Gastrocnemius medialis (tissue), 4 donors: ENCODE data around the gene PPARG. TPM values are rescaled to one million over a fixed set of nuclear protein-coding genes. Genes with fewer than 3 reads are reported as not detected.

Source experiments
- ATAC-seq, 2 donors: fragments of 150-250 bp; one replicate each; pipeline ENCODE4 v1.9.1; 2016
- DNase-seq, 2 donors: peaks; one replicate each; pipeline ENCODE4 v3.0.0-alpha.2; 2019
- H3K27ac ChIP-seq, 4 donors: fragments of 200-600 bp; sonication (generic); 1 replicate in 1 of 4; 2 replicates in 3 of 4; pipeline ENCODE4 v1.5.1; 2016 to 2018; ENCODE audit warnings: mild to moderate bottlenecking in 2 of 4, moderate library complexity in 1 of 4
- H3K27me3 ChIP-seq, 3 donors: fragments of 200-600 bp; sonication (generic) in 2 of 3; 1 replicate in 1 of 3; 2 replicates in 2 of 3; pipeline versions ENCODE4 v1.5.1 to v1.6.0; 2016 to 2019; ENCODE audit warnings: mild to moderate bottlenecking in 1 of 3, moderate library complexity in 1 of 3
- H3K36me3 ChIP-seq, 2 donors: fragments of 200-600 bp; sonication (generic) in 1 of 2; one replicate each; pipeline ENCODE4 v1.5.1; 2017 to 2018
- H3K4me1 ChIP-seq, 2 donors: fragments of 200-600 bp; sonication (generic) in 1 of 2; one replicate each; pipeline ENCODE4 v1.5.1; 2016 to 2017; ENCODE audit warnings: mild to moderate bottlenecking in 2 of 2
- H3K4me3 ChIP-seq, 4 donors: fragments of 200-600 bp; sonication (generic) in 3 of 4; 1 replicate in 1 of 4; 2 replicates in 3 of 4; pipeline ENCODE4 v1.5.1; 2016 to 2019; ENCODE audit warnings: mild to moderate bottlenecking in 2 of 4
- H3K9me3 ChIP-seq, 3 donors: fragments of 200-600 bp; sonication (generic) in 2 of 3; 1 replicate in 1 of 3; 2 replicates in 2 of 3; pipeline ENCODE4 v1.5.1; 2016 to 2019
- POLR2A ChIP-seq, 2 donors: fragments of 450-650 bp; IDR thresholded peaks; one replicate each; pipeline ENCODE4 v1.6.1; 2017; ENCODE audit warnings: antibody characterized with exemption in 2 of 2, mild to moderate bottlenecking in 2 of 2, moderate library complexity in 2 of 2
- in situ Hi-C, 4 donors: fragments of 200-750 bp; cut with MboI; loops; one replicate each; pipeline versions ENCODE4 v1.15.0 to v1.8.0; 2017; ENCODE audit warnings: low sequenced_read_pairs in 4 of 4
- intact Hi-C: fragments of 100-400 bp; cut with DNase I; formaldehyde crosslinking; loops from one replicate; pipeline ENCODE4 v1.15.1; 2023; ENCODE audit warnings: low total_unique reads
- total RNA-seq, 4 donors: library from RNA; depleted of rRNA; stranded (reverse); fragments of >200 nt; gene quantifications; one replicate each; pipeline versions ENCODE4 v1.1.0 to v1.2.3, GENCODE V29; 2016
- TF ChIP-seq, protein P1 (sequence below), 5 experiments: fragments of 450-650 bp in 3 of 5; fragments of 200-600 bp in 2 of 5; sonication (generic) in 2 of 5; IDR thresholded peaks in 4 of 5; conservative IDR thresholded peaks in 1 of 5; 1 replicate in 4 of 5; 2 replicates in 1 of 5; pipeline ENCODE4 v1.5.1; 2016 to 2019; ENCODE audit warnings: antibody characterized with exemption in 5 of 5, mild to moderate bottlenecking in 3 of 5, moderate library complexity in 3 of 5

Gene PPARG
- total RNA-seq, 4 donors from 2014 or later, result 4.9 to 10.6 (median 8.5) TPM

DNA sequence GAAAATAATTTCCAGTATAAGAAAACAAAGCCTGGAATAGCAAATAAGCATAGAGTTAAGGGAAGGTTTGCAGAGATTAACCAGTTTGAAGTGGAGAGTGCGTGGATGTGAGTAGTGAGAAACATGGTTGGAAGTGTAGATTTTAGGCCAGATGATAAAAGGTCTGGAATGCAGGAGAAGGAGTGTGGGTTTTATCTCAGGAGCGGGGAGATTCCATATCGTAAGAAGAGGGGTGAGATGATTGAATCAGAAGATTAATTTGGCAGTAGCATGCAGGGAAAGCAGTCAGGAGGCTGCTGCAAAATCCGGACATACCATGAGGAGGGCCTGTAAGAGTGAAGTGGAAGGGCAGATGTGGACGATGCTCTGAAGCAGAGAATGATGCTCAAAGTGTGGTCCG lies 13.7 kb downstream of the PPARG start:
- no peak overlapping the region for H3K4me3 ChIP-seq
- no peak overlapping the region for H3K27ac ChIP-seq
- TF ChIP-seq, protein P1, sequence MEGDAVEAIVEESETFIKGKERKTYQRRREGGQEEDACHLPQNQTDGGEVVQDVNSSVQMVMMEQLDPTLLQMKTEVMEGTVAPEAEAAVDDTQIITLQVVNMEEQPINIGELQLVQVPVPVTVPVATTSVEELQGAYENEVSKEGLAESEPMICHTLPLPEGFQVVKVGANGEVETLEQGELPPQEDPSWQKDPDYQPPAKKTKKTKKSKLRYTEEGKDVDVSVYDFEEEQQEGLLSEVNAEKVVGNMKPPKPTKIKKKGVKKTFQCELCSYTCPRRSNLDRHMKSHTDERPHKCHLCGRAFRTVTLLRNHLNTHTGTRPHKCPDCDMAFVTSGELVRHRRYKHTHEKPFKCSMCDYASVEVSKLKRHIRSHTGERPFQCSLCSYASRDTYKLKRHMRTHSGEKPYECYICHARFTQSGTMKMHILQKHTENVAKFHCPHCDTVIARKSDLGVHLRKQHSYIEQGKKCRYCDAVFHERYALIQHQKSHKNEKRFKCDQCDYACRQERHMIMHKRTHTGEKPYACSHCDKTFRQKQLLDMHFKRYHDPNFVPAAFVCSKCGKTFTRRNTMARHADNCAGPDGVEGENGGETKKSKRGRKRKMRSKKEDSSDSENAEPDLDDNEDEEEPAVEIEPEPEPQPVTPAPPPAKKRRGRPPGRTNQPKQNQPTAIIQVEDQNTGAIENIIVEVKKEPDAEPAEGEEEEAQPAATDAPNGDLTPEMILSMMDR (IDR thresholded peaks at IDR 0.05 in 4 of 5, conservative IDR thresholded peaks at IDR 0.05 in 1 of 5), result no peak
- TF ChIP-seq POLR2A (IDR thresholded peaks at IDR 0.05), result no peak

GRCh38 chr3:12303534-12303933 lies 14.7 kb downstream of the PPARG start:
- Histone ChIP-seq H3K4me3 (no peak overlapping the region), H3K27ac (no peak overlapping the region), H3K36me3 (no peaks in the 10 kb centered on the region), H3K9me3 (no peaks in the 10 kb centered on the region), H3K27me3 (no peaks in the 10 kb centered on the region), H3K4me1 (no peaks in the 10 kb centered on the region)
- intact Hi-C loops, result no loop called here
- in situ Hi-C loops, result no loop called here
- DNase-seq, result no peak
- no peak for ATAC-seq
- TF ChIP-seq, protein P1 (IDR thresholded peaks at IDR 0.05 in 4 of 5, conservative IDR thresholded peaks at IDR 0.05 in 1 of 5), result no peak
- no peak for TF ChIP-seq POLR2A (IDR thresholded peaks at IDR 0.05)

More for the DNA sequence above, 13.7 kb downstream of the PPARG start:
- Histone ChIP-seq H3K36me3 (no peaks in the 10 kb centered on the region), H3K4me1 (no peaks in the 10 kb centered on the region), H3K27me3 (no peaks in the 10 kb centered on the region), H3K9me3 (no peaks in the 10 kb centered on the region)
- DNase-seq, result no peak
- intact Hi-C loops (no loop called here), in situ Hi-C loops (no loop called here)
- ATAC-seq, result no peak

- TF ChIP-seq POLR2A (IDR thresholded peaks at IDR 0.05), result no peak
- TF ChIP-seq, protein P1 (IDR thresholded peaks at IDR 0.05 in 4 of 5, conservative IDR thresholded peaks at IDR 0.05 in 1 of 5), result no peak
- Histone ChIP-seq H3K4me1 (no peaks in the 10 kb centered on the region), H3K27ac (no peak overlapping the region), H3K9me3 (no peaks in the 10 kb centered on the region), H3K27me3 (no peaks in the 10 kb centered on the region), H3K4me3 (no peak overlapping the region), H3K36me3 (no peaks in the 10 kb centered on the region)
- intact Hi-C loops, result no loop called here
- in situ Hi-C loops, result no loop called here
- ATAC-seq, result no peak
- DNase-seq, result no peak
These were observed 15.1 kb downstream of the PPARG start for GRCh38 chr3:12303993-12304392.

DNA sequence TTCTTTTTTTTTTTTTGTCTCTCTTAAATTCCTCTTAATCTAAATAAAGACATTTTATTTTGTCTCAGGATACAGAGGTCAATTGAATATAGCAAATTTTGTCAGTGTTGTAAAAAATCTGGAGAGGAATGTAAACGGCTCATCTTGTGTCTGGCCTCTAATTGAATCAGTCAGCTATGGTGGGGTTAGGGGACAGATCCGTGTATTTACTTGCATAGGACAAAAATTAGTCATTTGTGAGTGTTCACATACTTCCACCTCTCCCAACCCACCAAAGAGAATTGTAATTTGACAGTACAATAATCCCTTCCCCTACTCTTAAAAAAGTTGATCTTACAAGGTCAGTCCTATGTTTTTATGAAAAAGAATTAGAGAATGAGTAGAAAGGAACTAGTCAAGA lies 18.3 kb downstream of the PPARG start:
- ATAC-seq, result no peak
- intact Hi-C loops, result no loop called here
- in situ Hi-C loops, result no loop called here

More for the DNA sequence above, 18.3 kb downstream of the PPARG start:
- TF ChIP-seq, protein P1 (IDR thresholded peaks at IDR 0.05 in 4 of 5, conservative IDR thresholded peaks at IDR 0.05 in 1 of 5), result no peak
- TF ChIP-seq POLR2A (IDR thresholded peaks at IDR 0.05), result no peak
- Histone ChIP-seq H3K4me1 (no peaks in the 10 kb centered on the region), H3K36me3 (no peaks in the 10 kb centered on the region), H3K27me3 (no peaks in the 10 kb centered on the region), H3K4me3 (no peak overlapping the region), H3K27ac (no peak overlapping the region), H3K9me3 (no peaks in the 10 kb centered on the region)
- DNase-seq, result no peak
